GM10266 (cell line): ENCODE results near the gene DPAGT1.

Experiments
- DNase-seq: peaks from one replicate; pipeline ENCODE4 v3.0.0; 2012; ENCODE audit errors: extremely low spot score
- CTCF ChIP-seq: IDR thresholded peaks from 2 replicates; pipeline ENCODE4 v1.5.1; 2012; ENCODE audit warnings: mild to moderate bottlenecking, low read depth; ENCODE audit not compliant: control insufficient read depth, insufficient read depth; ENCODE audit errors: missing control alignments

DPAGT1 gene

DNA sequence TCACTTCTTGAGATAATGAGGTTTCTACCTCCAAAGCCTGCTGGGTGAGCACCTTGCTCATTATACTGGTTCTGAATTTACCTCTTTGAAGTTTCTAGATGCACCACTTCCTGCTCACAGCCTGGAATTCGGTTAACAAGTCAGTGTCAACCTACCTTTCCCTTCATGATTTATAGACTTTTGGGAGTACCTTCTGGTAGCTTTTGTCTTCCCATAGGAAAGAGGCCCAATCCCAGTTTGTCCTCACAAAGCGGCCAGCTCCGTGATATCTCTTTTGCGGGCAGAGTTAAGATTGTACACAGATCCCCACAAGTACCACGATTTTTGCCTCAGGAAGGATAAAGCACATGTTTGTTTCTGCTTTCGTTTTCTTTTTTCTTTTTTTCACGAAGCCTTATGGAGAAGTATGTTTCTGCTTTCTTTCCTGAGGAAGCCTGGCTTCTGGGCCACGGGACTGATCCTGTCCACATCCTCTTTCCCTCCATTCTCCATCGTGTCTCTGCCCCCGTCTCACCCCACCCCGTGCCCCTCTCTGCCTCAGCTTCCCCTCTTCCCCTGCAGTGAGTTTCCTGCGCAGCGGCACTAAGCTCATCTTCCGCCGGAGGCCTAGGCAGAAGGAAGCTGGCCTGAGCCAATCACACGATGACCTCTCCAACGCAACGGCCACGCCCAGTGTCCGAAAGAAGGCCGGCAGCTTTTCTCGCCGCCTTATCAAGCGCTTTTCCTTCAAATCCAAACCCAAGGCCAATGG lies 14.0 kb upstream of the DPAGT1 start:
- DNase-seq: no peak
- no peak for TF ChIP-seq CTCF

GRCh38 chr11:119114351-119114750 lies 12.7 kb upstream of the DPAGT1 start:
- TF ChIP-seq CTCF: no peak
- DNase-seq: no peak

GRCh38 chr11:119113716-119114115 lies 12.1 kb upstream of the DPAGT1 start:
- DNase-seq: no peak

DNA sequence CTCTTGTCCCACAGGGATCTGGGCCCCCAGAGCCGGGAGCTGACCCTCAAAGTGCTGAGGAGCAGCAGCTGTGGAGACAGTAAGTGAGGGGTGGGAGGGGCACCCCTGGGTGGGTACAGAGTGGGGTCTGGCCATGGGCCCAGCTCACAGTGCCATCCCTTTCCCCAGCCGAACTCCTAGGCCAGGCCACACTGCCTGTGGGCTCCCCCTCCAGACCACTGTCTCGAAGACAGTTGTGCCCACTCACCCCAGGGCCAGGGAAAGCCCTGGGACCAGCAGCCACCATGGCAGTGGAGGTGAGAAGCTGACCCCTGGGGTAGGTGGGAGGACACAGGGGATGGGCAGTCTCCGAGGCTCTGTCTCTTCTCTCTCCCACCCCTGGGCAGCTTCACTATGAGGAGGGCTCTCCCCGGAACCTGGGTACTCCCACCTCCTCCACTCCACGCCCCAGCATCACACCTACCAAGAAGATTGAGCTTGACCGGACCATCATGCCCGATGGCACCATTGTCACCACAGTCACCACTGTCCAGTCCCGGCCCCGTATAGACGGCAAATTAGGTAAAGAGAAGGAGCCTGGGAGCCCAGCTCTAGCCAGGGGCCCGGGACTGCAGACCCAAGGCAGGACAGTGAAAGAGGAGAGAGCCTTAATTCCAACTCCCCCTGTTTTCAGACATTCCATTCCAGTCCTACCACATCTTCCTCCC lies 10.8 kb upstream of the DPAGT1 start:
- no peak for DNase-seq
- TF ChIP-seq CTCF: no peak

More at GRCh38 chr11:119113716-119114115, 12.1 kb upstream of the DPAGT1 start:
- no peak for TF ChIP-seq CTCF

DNA sequence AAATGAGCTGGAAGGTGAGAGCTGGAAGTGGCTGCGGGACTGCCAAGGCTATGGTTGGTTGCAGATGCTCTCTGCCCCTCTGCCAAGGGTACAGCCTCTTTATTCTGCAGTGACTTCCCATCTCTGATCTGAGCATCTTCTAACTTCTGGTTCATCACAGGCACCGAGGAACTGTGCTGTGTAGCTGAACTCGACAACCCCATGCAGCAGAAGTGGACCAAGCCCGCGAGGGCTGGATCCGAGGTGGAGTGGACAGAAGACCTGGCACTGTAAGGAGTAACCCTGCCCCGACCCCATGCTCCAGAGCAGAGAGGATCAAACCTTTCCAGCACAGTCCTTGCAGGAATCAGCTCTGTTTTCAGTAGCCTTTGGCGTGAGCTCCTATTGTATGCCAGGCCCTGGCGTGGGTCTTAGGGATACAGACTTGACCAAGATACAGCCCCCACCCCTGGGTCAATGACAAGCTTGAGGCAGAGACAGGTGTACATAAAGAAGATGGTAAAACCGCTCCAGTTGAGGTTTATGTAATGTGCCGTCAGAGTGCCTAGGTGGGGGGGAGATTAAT lies 9.8 kb upstream of the DPAGT1 start:
- TF ChIP-seq CTCF: no peak
- DNase-seq: no peak

- no peak for DNase-seq
- TF ChIP-seq CTCF: no peak
These were observed 8.8 kb upstream of the DPAGT1 start for GRCh38 chr11:119110439-119110838.

- no peak for TF ChIP-seq CTCF
- no peak for DNase-seq
These were observed 8.2 kb upstream of the DPAGT1 start for GRCh38 chr11:119109843-119110242.
